HG02884 (cell line): ENCODE measurements around the gene MBD2.
A peak's percentile ranks its signal among the peaks of the same experiment; 100 is the strongest.
"Not testable (repeated sequence)": the region's sequence is repeated elsewhere in the genome, so short reads cannot be mapped to it uniquely, and the experiment has no call there.

Experiments
- ATAC-seq: cut with Tn5 transposase; IDR thresholded peaks from one replicate; pipeline ENCODE4 v1.9.1; 2021; ENCODE audit warnings: mild to moderate bottlenecking, moderate library complexity; ENCODE audit not compliant: unreplicated experiment

MBD2 gene, protein sequence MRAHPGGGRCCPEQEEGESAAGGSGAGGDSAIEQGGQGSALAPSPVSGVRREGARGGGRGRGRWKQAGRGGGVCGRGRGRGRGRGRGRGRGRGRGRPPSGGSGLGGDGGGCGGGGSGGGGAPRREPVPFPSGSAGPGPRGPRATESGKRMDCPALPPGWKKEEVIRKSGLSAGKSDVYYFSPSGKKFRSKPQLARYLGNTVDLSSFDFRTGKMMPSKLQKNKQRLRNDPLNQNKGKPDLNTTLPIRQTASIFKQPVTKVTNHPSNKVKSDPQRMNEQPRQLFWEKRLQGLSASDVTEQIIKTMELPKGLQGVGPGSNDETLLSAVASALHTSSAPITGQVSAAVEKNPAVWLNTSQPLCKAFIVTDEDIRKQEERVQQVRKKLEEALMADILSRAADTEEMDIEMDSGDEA

DNA sequence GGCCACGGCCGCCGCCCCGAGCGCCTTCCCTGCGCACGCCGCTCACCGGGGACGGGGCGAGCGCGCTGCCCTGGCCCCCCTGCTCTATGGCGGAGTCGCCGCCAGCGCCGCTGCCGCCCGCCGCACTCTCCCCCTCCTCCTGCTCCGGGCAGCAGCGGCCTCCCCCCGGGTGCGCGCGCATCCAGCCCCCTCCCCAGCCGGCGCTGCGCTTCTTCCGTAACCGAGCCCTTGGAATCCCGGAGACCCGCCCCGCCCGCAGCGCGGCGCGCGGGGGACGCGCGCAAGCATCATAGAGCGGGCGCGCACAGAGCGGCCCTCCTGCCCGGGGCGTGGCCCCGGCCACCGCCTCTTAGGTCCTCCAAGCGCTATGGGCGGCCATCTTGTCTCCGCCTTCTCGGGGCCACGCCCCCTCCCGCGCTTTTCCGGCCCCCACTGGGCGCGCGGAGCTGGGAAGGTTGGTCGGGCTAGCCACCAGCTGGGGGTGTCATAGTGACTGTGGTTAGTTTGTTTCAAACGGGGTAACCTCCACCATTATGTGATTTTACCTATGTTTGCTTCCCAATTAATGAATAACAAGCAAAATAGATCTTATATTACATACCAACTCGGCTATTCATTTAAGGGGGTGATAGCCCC is at the start of gene MBD2:
Gene MBD2 (minus strand): TSS at position 291 of the 636 bp plus-strand sequence. CDS start 110 bp downstream, at position 181.
- ATAC-seq: peak; percentile 88

DNA sequence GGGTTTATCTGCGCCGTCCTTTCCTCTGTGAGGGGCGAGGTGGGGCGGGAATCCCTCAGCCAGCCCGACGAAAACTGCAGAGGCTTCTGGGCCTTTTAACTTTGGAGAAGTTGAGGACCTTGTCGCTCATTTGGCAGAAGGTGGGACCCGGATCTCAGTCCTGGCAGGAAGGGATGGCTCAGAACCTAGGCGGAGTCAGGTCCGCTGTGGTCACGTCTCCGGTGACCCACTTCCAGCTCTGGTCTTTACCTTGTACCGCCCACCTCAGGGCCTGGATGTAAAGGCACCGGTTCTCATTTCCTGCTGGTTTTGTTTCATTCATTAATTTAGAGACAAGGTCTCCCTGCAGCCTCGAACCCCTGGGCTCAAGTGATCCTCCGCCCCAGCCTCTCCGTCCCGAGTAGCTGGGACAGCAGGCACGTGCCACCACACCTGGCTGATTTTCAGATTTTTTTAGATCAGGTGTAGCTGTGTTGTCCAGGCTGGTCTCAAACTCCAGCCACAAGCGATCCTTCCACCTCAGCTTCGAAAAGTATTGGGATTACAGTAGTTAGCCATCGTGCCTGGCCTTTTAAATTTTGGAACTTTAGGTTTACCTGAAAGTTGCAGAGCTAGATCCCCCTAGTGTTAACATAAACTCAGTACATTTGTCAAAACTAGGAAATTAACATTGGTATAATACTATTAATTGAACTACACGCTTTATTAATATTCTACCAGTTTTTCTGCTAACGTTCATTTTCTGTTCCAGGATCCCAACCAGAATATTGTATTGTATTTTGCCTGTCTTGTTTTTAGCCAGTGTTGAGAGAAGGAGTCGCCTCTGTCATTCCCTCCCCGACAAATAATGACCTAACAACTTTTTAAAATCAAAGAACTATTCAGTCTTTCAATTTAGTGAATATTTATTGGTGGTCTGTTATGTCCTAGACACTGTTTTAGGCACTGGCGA is 45.7 kb upstream of the MBD2 start:
- ATAC-seq: peak; percentile 36

DNA sequence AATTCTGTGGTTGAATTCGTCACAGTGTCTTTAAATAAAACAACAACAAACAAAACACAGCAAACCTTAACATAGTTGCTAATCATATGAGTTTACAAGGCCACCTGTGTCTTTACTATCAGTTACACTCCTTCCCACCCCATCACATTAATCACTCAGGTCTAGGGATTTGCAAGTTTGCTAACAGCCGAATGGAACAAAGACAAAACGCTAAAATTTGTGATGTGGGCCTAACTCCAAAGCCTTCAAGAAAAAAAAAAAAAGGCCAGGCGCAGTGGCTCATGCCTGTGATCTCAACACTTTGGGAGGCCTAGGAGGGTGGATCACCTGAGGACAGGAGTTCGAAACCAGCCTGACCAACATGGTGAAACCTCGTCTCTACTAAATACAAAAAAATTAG is 44.3 kb upstream of the MBD2 start:
- no peak for ATAC-seq

DNA sequence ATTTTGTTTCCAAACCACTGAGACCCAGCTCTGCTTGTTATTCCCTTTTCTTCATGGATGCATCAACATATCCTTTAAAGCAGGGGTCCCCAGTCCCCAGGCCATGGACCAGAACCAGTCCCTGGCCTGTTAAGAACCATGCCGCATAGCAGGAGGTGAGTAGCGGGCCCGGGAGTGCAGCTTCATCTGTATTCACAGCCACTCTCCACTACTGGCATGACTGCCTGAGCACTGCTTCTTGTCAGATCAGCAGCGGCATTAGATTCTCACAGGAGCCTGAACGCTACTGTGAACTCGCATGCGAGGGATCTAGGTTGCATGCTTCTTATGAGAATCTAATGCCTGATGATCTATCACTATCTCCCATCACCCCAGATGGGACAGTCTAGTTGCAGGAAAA is 43.2 kb upstream of the MBD2 start:
- ATAC-seq: no peak

DNA sequence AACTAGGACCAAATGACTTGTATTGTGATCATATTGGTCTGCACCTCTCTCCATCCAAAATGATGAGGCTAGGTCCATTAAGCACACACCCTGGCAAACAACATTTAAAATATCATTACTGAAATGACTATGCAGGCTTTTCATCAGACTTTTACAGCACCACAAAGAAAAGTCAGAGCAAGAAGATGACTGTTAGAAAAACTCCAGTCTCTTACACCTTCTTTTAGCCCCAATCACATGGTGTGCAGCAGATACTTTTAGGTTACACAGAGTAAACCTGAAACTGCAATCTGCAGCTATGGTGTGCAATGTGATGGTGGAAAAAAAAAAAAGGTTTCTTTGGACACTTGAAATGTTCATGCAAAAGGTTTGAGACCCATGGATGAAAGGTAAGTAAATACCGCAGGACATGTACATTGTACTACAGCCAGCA is 39.5 kb upstream of the MBD2 start:
- peak; percentile 81 for ATAC-seq

DNA sequence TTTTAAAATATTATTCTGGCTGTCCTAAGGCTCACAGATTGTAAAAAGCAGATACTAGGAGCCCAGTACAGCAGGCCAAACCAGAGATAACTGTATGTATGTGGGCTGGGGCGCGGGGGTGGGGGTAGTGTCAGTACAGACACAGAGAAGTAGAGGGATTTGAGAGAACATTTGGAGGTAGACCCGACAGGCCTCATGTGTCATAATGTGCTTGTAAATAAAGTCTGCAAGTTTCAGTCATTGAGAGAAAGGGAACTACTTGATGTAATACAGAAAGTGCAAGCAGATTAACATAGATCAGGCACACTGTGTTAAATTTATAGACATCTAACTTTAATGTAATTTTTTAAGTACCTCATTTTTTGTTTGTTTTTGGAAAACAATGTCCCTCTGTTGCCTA is 37.4 kb upstream of the MBD2 start:
- peak; percentile 61 for ATAC-seq

DNA sequence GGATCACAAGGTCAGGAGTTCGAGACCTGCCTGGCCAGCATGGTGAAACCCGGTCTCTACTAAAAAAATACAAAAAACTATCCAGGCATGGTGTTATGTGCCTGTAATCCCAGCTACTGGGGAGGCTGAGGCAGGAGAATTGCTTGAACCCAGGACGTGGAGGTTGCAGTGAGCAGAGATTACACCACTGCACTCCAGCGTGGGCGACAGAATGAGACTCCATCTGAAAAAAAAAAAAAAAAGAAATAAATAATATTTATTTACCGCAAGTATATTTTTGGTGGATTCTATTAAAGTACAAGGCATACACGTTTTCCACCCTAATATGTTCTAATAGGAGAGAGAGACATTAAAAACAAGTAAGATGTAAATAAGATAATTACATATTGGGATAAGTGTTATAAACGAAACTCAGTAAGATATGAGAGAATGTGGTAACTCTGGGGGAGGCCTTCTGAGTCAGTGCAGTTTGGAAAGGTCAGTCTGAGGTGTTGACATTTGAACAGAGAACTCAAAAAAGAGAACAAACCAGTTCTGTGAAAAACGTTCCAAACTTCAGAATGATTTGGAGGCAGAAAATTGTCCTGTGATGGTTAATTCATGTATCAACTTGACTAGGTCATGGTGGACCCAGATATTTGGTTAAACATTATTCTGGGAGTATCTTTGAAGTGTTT is 36.1 kb upstream of the MBD2 start:
- peak; percentile 23 for ATAC-seq

DNA sequence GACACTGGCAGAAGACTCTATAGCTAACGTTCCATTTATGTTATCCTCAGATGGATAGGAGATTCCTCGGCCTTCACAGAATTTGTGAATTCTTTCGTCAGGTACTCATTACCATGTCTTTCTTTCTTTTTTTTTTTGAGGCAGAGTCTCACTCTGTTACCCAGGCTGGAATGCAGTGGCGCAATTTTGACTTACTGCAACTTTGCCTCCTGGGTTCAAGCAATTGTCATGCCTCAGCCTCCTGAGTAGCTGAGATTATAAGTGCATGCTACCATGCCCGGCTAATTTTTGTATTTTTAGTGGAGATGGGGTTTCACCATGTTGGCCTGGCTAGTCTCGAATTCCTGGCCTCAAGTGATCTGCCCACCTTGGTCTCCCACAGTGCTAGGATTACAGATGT is 33.3 kb upstream of the MBD2 start:
- ATAC-seq: not testable (repeated sequence)

DNA sequence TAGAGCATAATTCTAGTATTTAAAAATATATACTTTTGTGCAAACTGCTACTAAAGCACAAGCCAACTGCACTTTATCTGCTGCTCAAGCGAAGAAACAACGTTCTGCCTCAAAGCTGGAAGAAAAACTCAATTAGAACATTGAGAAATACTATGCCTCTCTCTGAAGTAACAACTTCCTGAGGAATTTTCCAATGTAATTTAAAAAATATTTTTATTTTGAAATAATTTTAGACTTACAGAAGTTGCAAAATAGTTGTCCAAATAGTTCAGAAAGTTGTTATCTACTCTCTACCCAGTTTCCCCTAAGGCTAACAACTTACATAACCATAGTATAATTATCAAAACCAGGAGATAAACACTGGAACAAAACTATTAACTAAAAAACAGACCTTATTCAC is 32.5 kb upstream of the MBD2 start:
- no peak for ATAC-seq

DNA sequence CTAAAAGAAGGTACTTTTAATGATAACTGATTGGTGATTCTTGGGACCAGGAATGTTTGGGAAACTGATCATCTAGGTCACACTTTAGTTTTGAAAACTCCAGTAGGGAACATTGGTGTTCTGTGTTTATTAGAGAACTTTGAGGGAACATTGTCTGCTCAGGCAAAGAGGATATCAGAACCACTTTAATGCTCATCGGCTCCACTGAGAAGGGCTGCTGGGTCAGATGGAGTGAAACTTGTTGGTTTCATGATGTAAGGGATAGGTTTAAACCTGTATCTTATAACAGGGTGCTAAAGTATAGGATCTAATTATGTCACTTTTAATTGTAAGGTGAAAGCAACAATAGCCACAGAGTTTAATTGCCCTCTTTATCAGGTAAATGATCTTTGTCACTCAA is 30.7 kb upstream of the MBD2 start:
- ATAC-seq: no peak

DNA sequence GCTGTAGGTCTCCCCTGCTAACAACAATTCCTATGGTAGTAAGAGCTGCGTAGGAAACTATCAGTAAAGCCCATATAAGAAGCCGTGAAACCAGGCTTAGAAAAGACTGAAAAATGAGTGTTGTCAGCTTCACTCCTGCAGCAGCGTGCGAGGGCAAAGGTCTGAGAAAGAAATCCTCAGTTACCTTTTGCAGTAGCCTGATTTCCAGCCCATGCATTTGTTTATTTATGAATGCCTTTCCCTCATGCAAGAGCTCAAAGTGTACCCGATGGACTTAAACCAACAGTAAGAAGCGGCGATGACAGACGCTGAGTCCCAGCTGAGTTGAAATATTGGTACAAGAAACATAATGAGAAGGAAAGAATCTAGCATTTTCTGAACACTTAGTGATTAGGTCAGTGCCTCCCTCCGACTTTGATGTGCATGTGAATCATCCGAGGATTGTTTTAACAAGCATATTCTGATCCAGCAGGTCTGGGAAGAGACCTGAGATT is 29.8 kb upstream of the MBD2 start:
- ATAC-seq: no peak

DNA sequence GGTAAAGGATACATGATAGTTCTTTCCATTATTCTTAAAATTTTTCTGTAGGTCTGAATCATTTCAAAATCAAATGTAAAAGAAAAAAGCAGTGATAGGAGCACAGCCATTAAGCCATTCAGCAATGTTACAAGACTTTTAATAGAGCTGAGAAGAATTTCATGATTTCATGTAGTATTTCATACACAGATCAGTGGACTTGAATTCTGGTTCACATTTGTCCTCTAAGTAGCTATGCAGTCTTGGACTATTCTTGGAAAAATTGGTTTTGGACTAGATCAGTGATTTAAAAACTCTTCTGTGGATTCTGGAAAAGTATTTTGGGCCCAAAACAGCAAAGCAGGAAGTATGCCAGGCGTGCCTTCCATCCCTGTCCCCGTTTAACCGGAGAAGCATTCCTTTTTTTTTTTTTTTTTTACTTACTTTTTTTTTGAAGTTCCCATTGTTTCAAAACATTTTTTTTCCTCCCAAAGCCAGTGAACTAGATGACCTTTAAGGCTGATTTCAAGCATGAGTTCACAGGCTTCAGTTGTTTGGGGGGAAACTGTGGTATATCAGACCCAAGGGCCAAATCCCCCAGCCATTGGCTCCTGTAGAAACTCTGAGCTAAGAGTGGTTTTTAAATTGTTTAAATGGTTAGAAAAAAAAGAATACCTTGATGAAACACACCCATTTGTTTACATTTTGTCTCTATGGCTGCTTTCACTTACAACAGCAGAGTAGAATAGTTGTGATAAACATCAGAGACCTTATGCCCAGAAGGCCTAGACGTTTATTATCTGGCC is 27.3 kb upstream of the MBD2 start:
- no peak for ATAC-seq

DNA sequence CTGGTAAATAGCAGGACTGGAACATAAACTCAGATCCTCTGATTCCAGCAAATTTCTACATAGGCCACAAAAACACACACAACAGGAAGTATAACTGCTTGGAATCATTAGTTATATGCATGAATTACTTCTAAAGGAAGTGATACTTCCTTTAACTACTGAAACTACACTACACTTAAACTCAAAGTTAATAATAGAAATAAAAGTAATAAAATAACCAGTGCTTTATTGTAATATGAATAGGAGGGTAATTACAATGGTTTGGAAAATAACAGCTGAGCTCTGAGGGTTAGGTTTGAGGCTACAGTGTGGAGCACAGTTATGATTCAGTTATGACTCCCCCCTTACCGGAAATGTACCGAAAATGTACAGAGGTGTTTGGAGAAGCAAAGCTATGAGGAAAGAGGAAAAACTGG is 26.4 kb upstream of the MBD2 start:
- ATAC-seq: peak; percentile 92

DNA sequence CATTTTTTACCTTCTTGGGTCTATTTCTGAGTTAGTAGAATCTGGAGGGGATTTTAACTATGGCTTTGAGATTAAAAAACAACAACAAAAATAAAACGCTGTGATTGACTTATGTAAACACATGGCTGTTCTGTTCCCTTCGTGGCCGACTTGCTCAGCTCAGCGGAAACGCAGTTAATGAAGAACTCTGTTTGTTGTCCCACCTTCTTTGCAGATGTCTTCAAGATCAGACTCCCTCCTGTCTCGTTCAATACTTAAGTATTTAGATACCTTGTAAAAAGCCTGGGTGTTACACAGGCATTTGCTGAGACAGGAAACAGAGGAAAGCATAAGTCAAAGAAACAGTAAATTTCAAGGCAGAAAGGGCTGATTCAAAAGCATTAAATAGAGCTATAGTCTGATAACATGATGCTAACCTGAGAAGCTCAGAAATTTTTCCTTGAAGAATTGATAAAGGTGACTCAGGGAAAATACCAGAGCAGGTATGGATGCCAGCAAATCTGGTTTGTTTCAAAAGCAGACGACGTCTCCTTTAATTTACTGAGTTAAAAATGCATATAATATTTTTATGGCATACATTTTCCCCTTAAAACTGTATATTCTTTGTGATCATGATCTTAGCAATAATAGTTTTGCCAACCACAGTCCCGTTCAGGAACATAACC is 23.2 kb upstream of the MBD2 start:
- ATAC-seq: no peak

DNA sequence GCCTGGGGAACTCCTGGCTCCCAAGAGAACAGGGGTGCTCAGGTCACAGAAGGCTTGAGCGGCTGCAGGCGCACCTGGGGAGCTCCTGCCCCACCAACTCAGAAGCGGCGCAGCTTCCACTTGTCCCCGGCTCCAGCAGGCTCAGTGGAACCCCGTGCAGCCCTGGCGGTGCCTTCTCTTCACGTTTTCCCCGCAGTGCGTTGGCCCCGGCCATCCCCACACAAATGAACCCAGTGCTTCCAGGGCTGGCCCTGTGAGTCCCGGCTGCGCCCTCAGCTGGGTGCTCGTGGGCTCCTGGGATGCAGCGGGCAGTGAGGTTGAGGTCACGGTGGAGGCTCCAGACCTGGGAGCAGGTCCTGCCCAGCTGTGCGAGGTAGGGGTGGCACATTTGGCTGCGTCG is 17.9 kb upstream of the MBD2 start:
- no peak for ATAC-seq

DNA sequence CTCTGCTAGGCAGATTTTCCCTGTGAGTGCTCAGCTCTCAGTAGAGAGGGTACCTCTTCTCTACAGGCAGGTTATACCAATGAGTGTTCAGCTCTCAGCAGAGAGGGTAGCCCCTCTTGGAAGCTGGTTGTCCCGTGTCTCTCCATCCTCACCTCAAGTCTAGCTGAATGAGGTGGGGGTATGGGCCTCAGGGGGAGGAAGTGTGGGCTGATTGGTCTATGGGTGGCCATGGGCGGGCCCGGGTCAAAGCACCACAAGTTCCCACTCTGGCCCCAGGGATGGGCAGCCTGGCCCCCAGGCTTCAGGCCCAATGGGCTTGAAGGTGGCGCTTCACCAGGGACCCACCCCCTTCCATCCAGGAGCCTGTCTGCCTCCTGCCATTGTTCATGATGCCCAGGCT is 17.0 kb upstream of the MBD2 start:
- no peak for ATAC-seq

DNA sequence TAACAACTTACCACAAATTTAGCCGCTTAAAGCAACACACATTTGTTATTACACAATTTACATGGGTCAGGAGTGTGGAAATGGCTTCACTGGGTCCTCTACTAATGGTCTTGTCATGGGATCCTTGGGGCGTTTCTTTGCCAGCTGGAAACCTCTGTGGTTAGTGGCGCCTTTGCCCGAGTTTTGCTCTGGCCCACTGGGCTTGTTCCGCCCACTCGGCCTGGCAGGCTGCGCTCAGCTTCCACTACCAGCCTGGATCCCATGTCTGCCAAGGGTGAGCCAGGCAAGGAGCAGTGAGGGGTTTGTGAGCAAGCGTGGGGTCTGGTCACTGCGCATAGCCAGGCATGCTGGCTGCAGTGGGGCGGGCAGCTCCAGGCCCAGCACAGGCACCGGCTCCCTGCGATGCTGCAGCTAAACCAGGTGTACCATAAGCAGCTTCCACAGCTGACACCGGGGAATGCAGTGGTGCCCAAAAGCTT is 16.2 kb upstream of the MBD2 start:
- ATAC-seq: no peak

DNA sequence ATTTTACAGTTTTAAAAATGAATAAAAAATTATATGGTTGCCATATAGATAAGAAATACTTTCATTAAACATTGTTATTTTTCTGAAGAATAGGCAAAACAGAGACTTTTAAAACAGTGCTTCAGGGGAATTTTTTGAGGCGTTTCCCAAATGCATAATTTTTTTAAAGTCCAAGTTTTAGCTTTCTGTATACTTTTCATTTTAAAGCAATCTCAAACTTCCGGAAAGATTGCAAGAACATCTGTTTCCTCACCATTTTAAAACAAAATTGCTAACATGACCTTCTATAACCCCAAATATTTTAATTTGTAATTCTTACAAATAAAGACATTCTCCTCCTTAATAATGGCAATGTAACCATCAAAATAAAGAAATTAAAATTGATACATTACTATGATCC is 15.1 kb upstream of the MBD2 start:
- no peak for ATAC-seq

DNA sequence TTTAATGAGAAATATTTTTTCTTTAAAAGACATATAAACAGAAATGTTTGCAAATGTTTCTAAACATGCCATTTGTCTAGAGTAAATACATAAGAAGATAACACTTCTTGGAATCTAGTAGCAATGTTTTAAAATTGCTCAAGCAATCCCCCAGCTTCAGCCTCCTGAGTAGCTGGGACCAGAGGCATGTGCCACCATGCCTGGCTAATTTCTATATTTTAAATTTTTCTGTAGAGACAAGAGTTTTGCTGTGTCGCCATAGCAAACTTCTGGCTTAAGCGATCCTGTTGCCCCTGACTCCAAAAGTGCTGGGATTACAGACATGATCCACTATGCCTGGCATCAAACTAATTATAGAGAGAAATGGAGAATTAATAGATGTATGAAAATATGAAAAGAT is 14.6 kb upstream of the MBD2 start:
- no peak for ATAC-seq
